Lung (tissue), 12 donors: Measurements from ENCODE around the gene PROX1. TPM values are rescaled to one million over a fixed set of nuclear protein-coding genes. Genes with fewer than 3 reads are reported as not detected.

Experiments used
- ATAC-seq: fragments of 200-7000 bp; cut with Tn5 transposase; one replicate; pipeline ENCODE4 v1.9.1; 2020; ENCODE audit warnings: moderate number of reproducible peaks; ENCODE audit not compliant: insufficient read depth, low FRiP score
- DNase-seq, 3 donors: peaks; one replicate each; pipeline ENCODE4 v3.0.0-alpha.2; 2013 to 2017
- H3K27ac ChIP-seq, 2 donors: one replicate each; pipeline ENCODE4 v1.5.1; 2013; ENCODE audit warnings: mild to moderate bottlenecking in 2 of 2, moderate library complexity in 2 of 2, control low read depth in 1 of 2, inconsistent platforms in 1 of 2, low read depth in 1 of 2, low read length in 1 of 2
- H3K27me3 ChIP-seq, 3 donors: one replicate each; pipeline ENCODE4 v1.5.1; 2013; ENCODE audit warnings: low read length in 2 of 3; ENCODE audit not compliant: control insufficient read depth in 3 of 3, insufficient read depth in 3 of 3
- H3K36me3 ChIP-seq, 4 donors: one replicate each; pipeline ENCODE4 v1.5.1; 2013; ENCODE audit warnings: low read length in 4 of 4, mild to moderate bottlenecking in 1 of 4, moderate library complexity in 1 of 4; ENCODE audit not compliant: control insufficient read depth in 4 of 4, insufficient read depth in 4 of 4
- H3K4me1 ChIP-seq, 5 donors: one replicate each; pipeline ENCODE4 v1.5.1; 2013; ENCODE audit warnings: low read length in 5 of 5, mild to moderate bottlenecking in 2 of 5, moderate library complexity in 1 of 5; ENCODE audit not compliant: control insufficient read depth in 5 of 5, insufficient read depth in 5 of 5
- H3K4me3 ChIP-seq: one replicate; pipeline ENCODE4 v1.5.1; 2013; ENCODE audit warnings: mild to moderate bottlenecking, control low read depth, moderate library complexity
- H3K9ac ChIP-seq, 2 donors: one replicate each; pipeline ENCODE4 v1.5.1; 2013; ENCODE audit warnings: low read length in 2 of 2, control low read depth in 1 of 2; ENCODE audit not compliant: insufficient read depth in 1 of 2
- H3K9me3 ChIP-seq, 4 donors: one replicate each; pipeline ENCODE4 v1.5.1; 2013; ENCODE audit warnings: low read length in 3 of 4, mild to moderate bottlenecking in 1 of 4, moderate library complexity in 1 of 4; ENCODE audit not compliant: control insufficient read depth in 4 of 4, insufficient read depth in 3 of 4
- CTCF ChIP-seq: IDR thresholded peaks from 2 replicates; pipeline ENCODE4 v1.5.1; 2012; ENCODE audit warnings: mild to moderate bottlenecking; ENCODE audit errors: control extremely low read depth, extremely low read depth
- WGBS, 2 donors: extraction: QIAGEN DNeasy Blood & Tissue Kit; methylation state at CpG; one replicate each; pipeline ENCODE4 v1.1.7; 2013; 5-methylcytosine and 5-hydroxymethylcytosine counted together
- polyA plus RNA-seq, 2 donors: library from polyadenylated mRNA; stranded (reverse); fragments of 200-250 nt; gene quantifications; one replicate each; pipeline ENCODE4 v1.2.1, GENCODE V29; 2013
- total RNA-seq, 2 donors: library from RNA; depleted of rRNA in 1 of 2; stranded (reverse); fragments of >200 nt in 1 of 2; gene quantifications; one replicate each; pipeline ENCODE4 v1.2.1, GENCODE V29; 2014 to 2021
- donor health status: control.
- donor health status: control.
- donor health status: Bipolar disorder and iron deficiency.
- donor health status: healthy.
- donor health status: DM: yes; HTN: yes; CAD: no.

The PROX1 gene
- total and polyA plus RNA-seq, 4 donors: 0.33 to 10.1 (median 4.0) TPM

GRCh38 chr1:214067853-214068703 lies 80.3 kb downstream of the PROX1 start:
- Histone ChIP-seq H3K9me3 (no peaks in the 10 kb centered on the region), H3K27me3 (peaks cover 0 to 30% (median 7%) of the 10 kb centered on the region in 3 donors), H3K27ac (no peak overlapping the region), H3K4me3 (no peak overlapping the region), H3K4me1 (no peaks in the 10 kb centered on the region), H3K36me3 (no peaks in the 10 kb centered on the region), H3K9ac (no peak overlapping the region)
- DNase-seq: no peak
- no peak for TF ChIP-seq CTCF
- ATAC-seq: no peak
- WGBS, 2 donors: 80 to 86% methylated on average over 11 of the region's 11 CpGs

- no peak overlapping the region for H3K27ac ChIP-seq
- no peaks in the 10 kb centered on the region for H3K9me3 ChIP-seq
- H3K27me3 ChIP-seq: peaks cover 0 to 30% (median 9%) of the 10 kb centered on the region in 3 donors
- H3K4me3 ChIP-seq: no peak overlapping the region
- H3K36me3 ChIP-seq: no peaks in the 10 kb centered on the region
- DNase-seq (no peak), ATAC-seq (no peak)
- no peak overlapping the region for H3K9ac ChIP-seq
- TF ChIP-seq CTCF: no peak
- no peaks in the 10 kb centered on the region for H3K4me1 ChIP-seq
- 39 to 64% methylated on average over 1 of the region's 1 CpG for WGBS, 2 donors
Measured at GRCh38 chr1:214068979-214069378, 81.2 kb downstream of the PROX1 start.

GRCh38 chr1:214071469-214071868 lies 83.7 kb downstream of the PROX1 start:
- DNase-seq (no peak), ATAC-seq (no peak)
- H3K9me3 ChIP-seq: no peaks in the 10 kb centered on the region
- no peaks in the 10 kb centered on the region for H3K36me3 ChIP-seq
- no peak overlapping the region for H3K27ac ChIP-seq
- H3K27me3 ChIP-seq: peaks cover 0 to 27% (median 13%) of the 10 kb centered on the region in 3 donors
- WGBS, 2 donors: 96 to 97% methylated on average over 1 of the region's 1 CpG
- TF ChIP-seq CTCF: no peak
- H3K4me3 ChIP-seq: no peak overlapping the region
- H3K9ac ChIP-seq: no peak overlapping the region
- no peaks in the 10 kb centered on the region for H3K4me1 ChIP-seq
